ENCODE data around the gene VENTX. TPM values are rescaled to one million over a fixed set of nuclear protein-coding genes. Genes with fewer than 3 reads are reported as not detected.

Gene VENTX
- total RNA-seq, 1 experiment from 2014 or later = not detected

DNA sequence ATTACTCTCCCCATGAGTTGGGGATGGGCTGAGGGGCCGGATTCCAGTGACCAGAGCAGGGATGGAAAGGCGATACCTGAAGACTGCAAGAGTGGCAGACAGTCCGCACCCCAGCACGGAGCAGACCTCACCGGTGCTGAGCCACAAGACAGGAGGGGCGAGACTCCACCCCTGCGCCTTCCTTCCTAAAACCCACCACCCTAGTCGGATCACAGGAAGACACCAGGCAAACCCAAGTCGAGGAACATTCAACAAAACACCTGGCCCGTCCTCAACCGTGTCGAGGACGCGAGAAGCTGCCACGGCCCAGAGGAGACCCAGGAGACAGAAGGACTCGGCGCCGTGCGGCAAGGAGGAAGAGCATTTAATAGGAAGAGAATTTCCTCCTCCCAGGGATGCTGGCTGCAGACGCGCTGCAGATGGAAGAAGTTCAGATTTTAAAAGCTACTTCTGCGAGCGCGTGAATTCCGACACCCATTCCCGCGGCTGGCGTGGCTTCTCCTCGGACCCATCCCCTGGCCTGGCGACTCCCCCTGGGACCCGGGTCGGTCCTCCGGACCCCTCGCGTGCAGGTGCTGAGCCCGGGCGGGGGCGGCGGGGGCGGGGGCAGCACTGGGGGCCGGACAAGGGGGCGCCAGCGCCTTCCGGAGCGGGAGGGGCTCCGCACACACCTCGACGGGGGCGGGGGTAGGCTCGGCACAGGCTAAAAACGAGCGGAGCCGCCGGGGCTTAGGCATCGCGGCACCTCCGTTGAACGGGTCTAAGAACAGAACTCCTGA is 8.2 kb upstream of the VENTX start:
- DNase-seq = no peak
- POLR2A ChIA-PET (ENCODE audit: unreplicated experiment) = no interaction called here
- H3K9ac ChIP-seq (ENCODE audit: low read length) = no peak overlapping the region
- H3K36me3 ChIP-seq (ENCODE audit: low read depth, low read length) = no peaks in the 10 kb centered on the region
- H3K9me3 ChIP-seq (ENCODE audit: low read length) = no peaks in the 10 kb centered on the region
- H3K4me1 ChIP-seq (ENCODE audit: insufficient read depth, low read length) = no peaks in the 10 kb centered on the region
- no peaks in the 10 kb centered on the region for H4K20me1 ChIP-seq (ENCODE audit: low read length)
- H3K9me2 ChIP-seq (replicated peaks; ENCODE audit: low read length) = no peaks in the 10 kb centered on the region
- no TSS peak for BruUV-seq (replicated peaks)
- intact Hi-C loops (cut with micrococcal nuclease) = loop anchor here (5.0 kb wide), 1 partner anchor 87 kb away; no protein-coding TSS in a partner anchor
- TF ChIP-seq EZH2 (IDR thresholded peaks at IDR 0.05; ENCODE audit: low read length, unreplicated experiment) = no peak
- TF ChIP-seq EZH2phosphoT487 (IDR thresholded peaks at IDR 0.05; ENCODE audit: borderline replicate concordance, low read length) = no peak
- TF ChIP-seq, protein P1, sequence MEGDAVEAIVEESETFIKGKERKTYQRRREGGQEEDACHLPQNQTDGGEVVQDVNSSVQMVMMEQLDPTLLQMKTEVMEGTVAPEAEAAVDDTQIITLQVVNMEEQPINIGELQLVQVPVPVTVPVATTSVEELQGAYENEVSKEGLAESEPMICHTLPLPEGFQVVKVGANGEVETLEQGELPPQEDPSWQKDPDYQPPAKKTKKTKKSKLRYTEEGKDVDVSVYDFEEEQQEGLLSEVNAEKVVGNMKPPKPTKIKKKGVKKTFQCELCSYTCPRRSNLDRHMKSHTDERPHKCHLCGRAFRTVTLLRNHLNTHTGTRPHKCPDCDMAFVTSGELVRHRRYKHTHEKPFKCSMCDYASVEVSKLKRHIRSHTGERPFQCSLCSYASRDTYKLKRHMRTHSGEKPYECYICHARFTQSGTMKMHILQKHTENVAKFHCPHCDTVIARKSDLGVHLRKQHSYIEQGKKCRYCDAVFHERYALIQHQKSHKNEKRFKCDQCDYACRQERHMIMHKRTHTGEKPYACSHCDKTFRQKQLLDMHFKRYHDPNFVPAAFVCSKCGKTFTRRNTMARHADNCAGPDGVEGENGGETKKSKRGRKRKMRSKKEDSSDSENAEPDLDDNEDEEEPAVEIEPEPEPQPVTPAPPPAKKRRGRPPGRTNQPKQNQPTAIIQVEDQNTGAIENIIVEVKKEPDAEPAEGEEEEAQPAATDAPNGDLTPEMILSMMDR (conservative IDR thresholded peaks at IDR 0.05; ENCODE audit: low read depth, low read length) = no peak
- CTCF ChIA-PET = no interaction called here
- H3F3A ChIP-seq (ENCODE audit: low read length, unreplicated experiment) = no peaks in the 10 kb centered on the region
- H3K4me2 ChIP-seq (ENCODE audit: low read length) = no peak overlapping the region
- no peak for ATAC-seq
- H3K27me3 ChIP-seq (ENCODE audit: low read length) = 0 out of 2 replicates have a peak, but pooled peaks cover 8% of the 10 kb centered on the region
- no peak overlapping the region for H2AFZ ChIP-seq (ENCODE audit: low read length)
- H3K4me3 ChIP-seq (ENCODE audit: low read length) = no peak overlapping the region
- H3K79me2 ChIP-seq (ENCODE audit: low read length) = no peaks in the 10 kb centered on the region
- H3K27ac ChIP-seq (ENCODE audit: low read length) = no peak overlapping the region

DNA sequence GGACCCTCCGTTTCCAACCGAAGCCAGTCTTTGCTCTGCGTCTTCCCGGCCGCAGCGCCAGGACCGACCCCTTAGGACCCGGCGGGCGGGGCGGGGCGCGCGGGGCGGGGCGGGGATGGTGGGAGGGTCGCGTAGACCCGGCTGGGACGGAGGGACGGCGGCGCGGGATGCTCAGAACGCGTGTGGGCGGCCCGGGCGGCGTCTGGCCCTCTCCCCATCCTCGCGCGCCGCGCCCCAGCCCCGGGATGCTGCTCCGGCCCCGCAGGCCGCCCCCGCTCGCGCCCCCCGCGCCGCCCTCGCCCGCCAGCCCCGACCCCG is 7.7 kb upstream of the VENTX start, which contains the start of gene UTF1:
UTF1 (plus strand) TSS at position 174 of the 318 bp plus-strand sequence; CDS start at position 246, 72 bp downstream.
- no TSS peak for BruUV-seq (replicated peaks)
- no peaks in the 10 kb centered on the region for H3K9me2 ChIP-seq (replicated peaks; ENCODE audit: low read length)
- no peak within 1 kb of the TSS for H3K27ac ChIP-seq (ENCODE audit: low read length)
- no peaks in the 10 kb centered on the region for H3F3A ChIP-seq (ENCODE audit: low read length, unreplicated experiment)
- 0 out of 2 replicates have a peak, but pooled peaks cover 7% of the 10 kb centered on the region for H3K27me3 ChIP-seq (ENCODE audit: low read length)
- H3K9me3 ChIP-seq (ENCODE audit: low read length) = no peaks in the 10 kb centered on the region
- no peak within 1 kb of the TSS for H3K9ac ChIP-seq (ENCODE audit: low read length)
- H3K4me2 ChIP-seq (ENCODE audit: low read length) = no peak within 1 kb of the TSS
- intact Hi-C loops (cut with micrococcal nuclease) = no loop called here
- H3K36me3 ChIP-seq (ENCODE audit: low read depth, low read length) = no peaks in the 10 kb centered on the region
- no peak within 1 kb of the TSS for H2AFZ ChIP-seq (ENCODE audit: low read length)
- POLR2A ChIA-PET (ENCODE audit: unreplicated experiment) = no interaction called here
- no peaks in the 10 kb centered on the region for H4K20me1 ChIP-seq (ENCODE audit: low read length)
- TF ChIP-seq EZH2 (IDR thresholded peaks at IDR 0.05; ENCODE audit: low read length, unreplicated experiment) (no peak), EZH2phosphoT487 (IDR thresholded peaks at IDR 0.05; ENCODE audit: borderline replicate concordance, low read length) (no peak)
- TF ChIP-seq, protein P1 (conservative IDR thresholded peaks at IDR 0.05; ENCODE audit: low read depth, low read length) = no peak
- ATAC-seq (no peak), DNase-seq (no peak)
- CTCF ChIA-PET = no interaction called here
- H3K4me1 ChIP-seq (ENCODE audit: insufficient read depth, low read length) = no peaks in the 10 kb centered on the region
- no peaks in the 10 kb centered on the region for H3K79me2 ChIP-seq (ENCODE audit: low read length)
- H3K4me3 ChIP-seq (ENCODE audit: low read length) = no peak within 1 kb of the TSS

Data from PC-3 (cell line).